CD14-positive monocyte (primary cell): ENCODE data around the gene MRPL48. TPM values are rescaled to one million over a fixed set of nuclear protein-coding genes. Genes with fewer than 3 reads are reported as not detected.

Source experiments
- DNase-seq, 3 donors: peaks; one replicate each; pipeline ENCODE4 v3.0.0-alpha.2; 2011 to 2022
- H2AFZ ChIP-seq: 2 replicates; pipeline ENCODE4 v1.6.0; 2012; ENCODE audit warnings: mild to moderate bottlenecking, low read depth, low read length, inconsistent platforms; ENCODE audit not compliant: insufficient read depth, poor library complexity, severe bottlenecking
- H3K27ac ChIP-seq, 2 donors: 1 replicate in 1 of 2; 2 replicates in 1 of 2; pipeline ENCODE4 v1.5.1; 2012 to 2013; ENCODE audit warnings: low read length in 2 of 2, control low read depth in 1 of 2, inconsistent platforms in 1 of 2, low read depth in 1 of 2, mild to moderate bottlenecking in 1 of 2
- H3K27me3 ChIP-seq, 2 donors: one replicate each; pipeline versions ENCODE4 v1.6.0 to v1.6.1; 2011 to 2013; ENCODE audit warnings: low read length in 2 of 2; ENCODE audit not compliant: control insufficient read depth in 2 of 2, insufficient read depth in 2 of 2
- H3K36me3 ChIP-seq, 2 donors: replicated peaks in 1 of 2; 1 replicate in 1 of 2; 2 replicates in 1 of 2; pipeline versions ENCODE4 v1.5.1 to v1.6.1; 2012 to 2013; ENCODE audit warnings: low read length in 2 of 2, control low read depth in 1 of 2, inconsistent platforms in 1 of 2, mild to moderate bottlenecking in 1 of 2; ENCODE audit not compliant: insufficient read depth in 2 of 2, control insufficient read depth in 1 of 2
- H3K4me1 ChIP-seq, 2 donors: 1 replicate in 1 of 2; 2 replicates in 1 of 2; pipeline versions ENCODE4 v1.5.1 to v1.6.1; 2012 to 2013; ENCODE audit warnings: low read length in 2 of 2, control low read depth in 1 of 2, inconsistent platforms in 1 of 2, mild to moderate bottlenecking in 1 of 2, moderate library complexity in 1 of 2; ENCODE audit not compliant: insufficient read depth in 2 of 2, control insufficient read depth in 1 of 2
- H3K4me2 ChIP-seq: replicated peaks from 2 replicates; pipeline ENCODE3; 2012; ENCODE audit warnings: low read length, moderate library complexity, mild to moderate bottlenecking; ENCODE audit not compliant: poor library complexity, severe bottlenecking; ENCODE audit errors: extremely low read depth
- H3K4me3 ChIP-seq, 3 experiments: fragments of 200-600 bp in 1 of 3; sonication (generic) in 1 of 3; replicated peaks in 1 of 3; 1 replicate in 2 of 3; 2 replicates in 1 of 3; pipeline ENCODE4 v1.5.1; 2011 to 2013; ENCODE audit warnings: low read length in 3 of 3, mild to moderate bottlenecking in 3 of 3, control low read depth in 2 of 3, low read depth in 2 of 3, inconsistent platforms in 1 of 3, moderate library complexity in 1 of 3
- H3K79me2 ChIP-seq: 2 replicates; pipeline ENCODE4 v1.6.0; 2012; ENCODE audit warnings: mild to moderate bottlenecking, control low read depth, inconsistent platforms, low read length, moderate library complexity; ENCODE audit not compliant: insufficient read depth
- H3K9ac ChIP-seq: 2 replicates; pipeline ENCODE4 v1.6.0; 2017; ENCODE audit warnings: low read length, mild to moderate bottlenecking; ENCODE audit not compliant: insufficient read depth, poor library complexity, severe bottlenecking
- H3K9me3 ChIP-seq, 2 donors: replicated peaks in 1 of 2; 1 replicate in 1 of 2; 2 replicates in 1 of 2; pipeline versions ENCODE4 v1.5.1 to v1.6.1; 2012 to 2013; ENCODE audit warnings: low read length in 2 of 2, control low read depth in 1 of 2; ENCODE audit not compliant: control insufficient read depth in 1 of 2, insufficient read depth in 1 of 2
- H4K20me1 ChIP-seq: 2 replicates; pipeline ENCODE4 v1.6.0; 2012; ENCODE audit warnings: mild to moderate bottlenecking, low read length, control low read depth, moderate library complexity; ENCODE audit not compliant: insufficient read depth
- H3K27ac Mint-ChIP-seq, 7 donors: one replicate each; pipeline ENCODE4 v1.8.0; 2020; ENCODE audit warnings: mild to moderate bottlenecking in 7 of 7, mixed read lengths in 7 of 7, moderate library complexity in 6 of 7, inconsistent platforms in 2 of 7
- H3K27me3 Mint-ChIP-seq, 3 donors: one replicate each; pipeline ENCODE4 v1.8.0; 2021 to 2022; ENCODE audit warnings: low read depth in 3 of 3, mild to moderate bottlenecking in 3 of 3, mixed read lengths in 3 of 3, moderate library complexity in 3 of 3, inconsistent platforms in 1 of 3
- H3K36me3 Mint-ChIP-seq, 2 donors: one replicate each; pipeline ENCODE4 v1.8.0; 2020; ENCODE audit warnings: mixed read lengths in 2 of 2, inconsistent platforms in 1 of 2, mild to moderate bottlenecking in 1 of 2
- H3K4me1 Mint-ChIP-seq: one replicate; pipeline ENCODE4 v1.8.0; 2020; ENCODE audit warnings: mild to moderate bottlenecking, mixed read lengths
- H3K4me3 Mint-ChIP-seq, 2 donors: one replicate each; pipeline ENCODE4 v1.8.0; 2020; ENCODE audit warnings: mild to moderate bottlenecking in 2 of 2, mixed read lengths in 2 of 2, moderate library complexity in 1 of 2
- H3K9me3 Mint-ChIP-seq, 7 donors: one replicate each; pipeline ENCODE4 v1.8.0; 2020 to 2022; ENCODE audit warnings: mixed read lengths in 7 of 7, mild to moderate bottlenecking in 6 of 7, moderate library complexity in 6 of 7, inconsistent platforms in 2 of 7
- CTCF ChIP-seq: fragments of 200-600 bp; IDR thresholded peaks from one replicate; pipeline ENCODE4 v1.8.0; 2022; ENCODE audit warnings: antibody characterized with exemption, mild to moderate bottlenecking
- WGBS: methylation state at CpG from one replicate; pipeline ENCODE4 v1.1.5; 2013; ENCODE audit warnings: missing lambda C conversion rate; ENCODE audit not compliant: insufficient coverage; 5-methylcytosine and 5-hydroxymethylcytosine counted together
- intact Hi-C, 2 donors: fragments of 100-400 bp; cut with micrococcal nuclease; formaldehyde crosslinking; loops; one replicate each; pipeline versions ENCODE4 v1.15.0 to v1.15.1; 2023
- polyA plus RNA-seq, 3 donors: library from polyadenylated mRNA; depleted of rRNA in 1 of 3; unstranded in 2 of 3; stranded (reverse) in 1 of 3; fragments of 300-500 nt in 2 of 3; fragments of >200 nt in 1 of 3; fragmentation: Illumina TruSeq in 2 of 3; gene quantifications; 1 replicate in 2 of 3; 2 replicates in 1 of 3; pipeline ENCODE4 v1.2.3, GENCODE V29; 2012 to 2021

Gene MRPL48
- polyA plus RNA-seq, 3 donors: 17.8 to 43.1 (median 42.9) TPM

- Mint-ChIP-seq H3K27ac (no peak overlapping the region), H3K27me3 (no peaks in the 10 kb centered on the region), H3K4me3 (no peak overlapping the region), H3K36me3 (peaks cover 32 to 35% of the 10 kb centered on the region in 2 donors), H3K9me3 (peaks cover 0 to 1% (median 0%) of the 10 kb centered on the region in 7 donors), H3K4me1 (no peaks in the 10 kb centered on the region)
- intact Hi-C loops: no loop called here
- WGBS: no CpG with 5 or more reads among the region's 1 CpG
- no peak for DNase-seq
- no peak overlapping the region for H3K4me2 ChIP-seq
- H3K36me3 ChIP-seq: peaks cover 41 to 53% of the 10 kb centered on the region in 2 donors
- no peaks in the 10 kb centered on the region for H4K20me1 ChIP-seq
- no peak overlapping the region for H3K4me3 ChIP-seq
- no peak for TF ChIP-seq CTCF
- H3K27me3 ChIP-seq: no peaks in the 10 kb centered on the region
- no peak overlapping the region for H2AFZ ChIP-seq
- H3K4me1 ChIP-seq: no peaks in the 10 kb centered on the region
- no peak overlapping the region for H3K27ac ChIP-seq
- no peaks in the 10 kb centered on the region for H3K9me3 ChIP-seq
- H3K9ac ChIP-seq: no peak overlapping the region
- no peaks in the 10 kb centered on the region for H3K79me2 ChIP-seq
These were observed 101.3 kb downstream of the MRPL48 start for GRCh38 chr11:73889019-73889418.

GRCh38 chr11:73889536-73889935 lies 101.9 kb downstream of the MRPL48 start:
- Mint-ChIP-seq H3K27me3 (no peaks in the 10 kb centered on the region), H3K4me1 (no peaks in the 10 kb centered on the region), H3K27ac (no peak overlapping the region), H3K4me3 (no peak overlapping the region), H3K9me3 (peaks cover 0 to 1% (median 0%) of the 10 kb centered on the region in 7 donors), H3K36me3 (peaks cover 33 to 38% of the 10 kb centered on the region in 2 donors)
- H2AFZ ChIP-seq: no peak overlapping the region
- H3K79me2 ChIP-seq: no peaks in the 10 kb centered on the region
- H3K9me3 ChIP-seq: no peaks in the 10 kb centered on the region
- no peak overlapping the region for H3K4me2 ChIP-seq
- intact Hi-C loops: no loop called here
- WGBS: 100% methylated on average over 1 of the region's 1 CpG
- no peak for TF ChIP-seq CTCF
- H3K4me3 ChIP-seq: no peak overlapping the region
- no peak for DNase-seq
- H3K9ac ChIP-seq: no peak overlapping the region
- no peak overlapping the region for H3K27ac ChIP-seq
- H3K36me3 ChIP-seq: peaks cover 42 to 54% of the 10 kb centered on the region in 2 donors
- H3K27me3 ChIP-seq: no peaks in the 10 kb centered on the region
- no peaks in the 10 kb centered on the region for H3K4me1 ChIP-seq
- no peaks in the 10 kb centered on the region for H4K20me1 ChIP-seq
